CD4-positive, alpha-beta T cell treated with Interleukin-21 for 1 hour (primary cell): Measurements from ENCODE around the gene GBP4.
A peak's percentile ranks its signal among the peaks of the same experiment; 100 is the strongest.
"Not testable (repeated sequence)": the region's sequence is repeated elsewhere in the genome, so short reads cannot be mapped to it uniquely, and the experiment has no call there.

Experiments used
- DNase-seq: peaks from one replicate; pipeline ENCODE4 v3.0.0-alpha.2; 2020

Gene GBP4

GRCh38 chr1:89198491-89199072 lies at the start of gene GBP4:
Gene GBP4 (minus strand): TSS chr1:89198942. CDS start chr1:89198834, 108 bp downstream.
- DNase-seq: peak; percentile 73

- DNase-seq: no peak
These were observed 44.3 kb upstream of the GBP4 start for GRCh38 chr1:89243046-89243445.

GRCh38 chr1:89221341-89221740 lies 22.6 kb upstream of the GBP4 start:
- DNase-seq: no peak

- not testable (repeated sequence) for DNase-seq
These were observed 21.1 kb upstream of the GBP4 start for GRCh38 chr1:89219851-89220250.

GRCh38 chr1:89218941-89219340 lies 20.2 kb upstream of the GBP4 start:
- DNase-seq: not testable (repeated sequence)

GRCh38 chr1:89213347-89213746 lies 14.6 kb upstream of the GBP4 start:
- DNase-seq: no peak

- DNase-seq: no peak
These were observed 12.4 kb upstream of the GBP4 start for GRCh38 chr1:89211035-89211634.

- no peak for DNase-seq
These were observed 7.6 kb upstream of the GBP4 start for GRCh38 chr1:89206373-89206772.

GRCh38 chr1:89203166-89203565 lies 4.4 kb upstream of the GBP4 start:
- DNase-seq: no peak

GRCh38 chr1:89201106-89201794 lies 2.5 kb upstream of the GBP4 start:
- peak; percentile 42 for DNase-seq

- peak; percentile 52 for DNase-seq
These were observed 1.9 kb upstream of the GBP4 start for GRCh38 chr1:89200663-89201062.

- peak; percentile 30 for DNase-seq
These were observed 836 bp upstream of the GBP4 start for GRCh38 chr1:89199525-89200031.

- DNase-seq: no peak
These were observed 661 bp downstream of the GBP4 start for GRCh38 chr1:89198081-89198480.

- DNase-seq: no peak
These were observed 3.3 kb downstream of the GBP4 start for GRCh38 chr1:89195476-89195875.

GRCh38 chr1:89191314-89191713 lies 7.4 kb downstream of the GBP4 start:
- no peak for DNase-seq

GRCh38 chr1:89190017-89190416 lies 8.7 kb downstream of the GBP4 start:
- no peak for DNase-seq

- no peak for DNase-seq
These were observed 19.4 kb downstream of the GBP4 start for GRCh38 chr1:89179343-89179742.

GRCh38 chr1:89176971-89177370 lies 21.8 kb downstream of the GBP4 start:
- DNase-seq: no peak

- no peak for DNase-seq
These were observed 23.0 kb downstream of the GBP4 start, which contains the start of gene GBP7 for GRCh38 chr1:89175601-89176256. Gene GBP7 (minus strand): TSS chr1:89176003. CDS start chr1:89171935, 4,068 bp downstream.

GRCh38 chr1:89174491-89174890 lies 24.3 kb downstream of the GBP4 start:
- DNase-seq: no peak

GRCh38 chr1:89172468-89173143 lies 26.1 kb downstream of the GBP4 start:
- DNase-seq: no peak

- no peak for DNase-seq
These were observed 27.7 kb downstream of the GBP4 start for GRCh38 chr1:89171067-89171438.
